T47D (cell line): ENCODE data around the gene TCEANC.

Source experiments
- DNase-seq, 2 experiments: peaks; one replicate each; pipeline versions ENCODE4 v3.0.0 to v3.0.0-alpha.2; 2011 to 2012; ENCODE audit warnings: low read depth in 1 of 2, low spot score in 1 of 2
- JUND ChIP-seq: IDR thresholded peaks from 2 replicates; pipeline ENCODE4 v1.6.1; 2012; ENCODE audit warnings: low read depth
- in situ Hi-C: cut with HindIII; loops from 2 replicates; pipeline ENCODE4 v1.10.0; 2016; ENCODE audit warnings: low sequenced_read_pairs, low pct_unique_long_range_greater_than_20kb

Gene TCEANC

DNA sequence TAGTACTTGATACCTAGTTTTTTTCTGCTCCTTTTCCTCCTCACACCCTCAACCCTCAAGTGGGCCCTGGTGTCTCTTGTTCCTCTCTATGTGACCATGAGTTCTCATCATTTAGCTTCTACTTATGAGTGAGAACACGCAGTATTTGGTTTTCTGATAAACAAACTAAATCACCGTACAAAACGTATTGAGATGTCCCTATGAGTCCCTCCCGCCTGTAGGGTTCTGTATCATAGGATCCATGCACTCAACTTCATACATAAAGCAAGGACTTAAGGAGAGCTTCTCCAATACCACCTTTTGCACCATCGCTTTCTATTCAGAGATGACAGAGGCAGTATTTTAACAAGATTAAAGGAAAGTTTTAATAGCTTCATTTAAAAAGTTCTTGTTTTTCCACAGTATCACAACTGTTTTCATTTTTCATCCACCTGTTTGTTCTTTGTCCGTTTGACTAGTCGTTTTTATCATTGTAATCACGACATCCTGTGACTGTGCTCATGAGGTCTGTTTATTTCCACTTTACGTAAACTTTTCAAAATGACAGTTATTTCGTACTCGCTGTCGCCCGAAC, 35.5 kb downstream of the TCEANC start:
- TF ChIP-seq JUND = no peak
- in situ Hi-C loops = no loop called here
- no peak for DNase-seq

- in situ Hi-C loops = no loop called here
- TF ChIP-seq JUND = no peak
These were observed 36.2 kb downstream of the TCEANC start, which contains the start of gene RAB9A for GRCh38 chrX:13688958-13689740. Gene RAB9A, plus strand, starts transcription at chrX:13689128. Its CDS starts 19,619 bp downstream, at chrX:13708747.

GRCh38 chrX:13689741-13690211, 36.8 kb downstream of the TCEANC start:
- in situ Hi-C loops = no loop called here
- no peak for TF ChIP-seq JUND

More at GRCh38 chrX:13688958-13689740, 36.2 kb downstream of the TCEANC start, which contains the start of gene RAB9A:
- DNase-seq = peak; percentile 72 to 86

DNA sequence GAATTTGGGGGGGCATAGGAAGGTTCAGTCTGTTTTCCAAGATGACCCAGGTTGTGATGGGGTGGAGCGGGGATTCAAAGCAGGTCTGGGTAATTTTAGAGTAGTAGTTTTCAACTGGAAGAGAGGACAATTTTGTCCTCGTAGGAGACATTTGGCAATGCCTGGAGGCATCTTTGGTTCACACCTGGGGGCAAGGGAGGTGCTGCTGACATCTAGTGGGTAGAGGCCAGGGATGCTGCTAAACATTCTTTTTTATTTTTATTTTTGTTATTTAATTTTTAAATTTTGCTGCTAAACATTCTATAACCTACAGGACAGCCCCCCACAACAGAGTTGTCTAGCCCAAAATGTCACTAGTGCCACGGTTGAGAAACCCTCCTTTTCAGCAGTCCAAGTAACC, 37.9 kb downstream of the TCEANC start:
- no peak for DNase-seq
- in situ Hi-C loops = no loop called here

More at GRCh38 chrX:13689741-13690211, 36.8 kb downstream of the TCEANC start:
- no peak for DNase-seq

GRCh38 chrX:13691841-13692371, 39.0 kb downstream of the TCEANC start:
- DNase-seq = no peak
- TF ChIP-seq JUND = no peak
- in situ Hi-C loops = no loop called here

More for the DNA sequence above, 37.9 kb downstream of the TCEANC start:
- TF ChIP-seq JUND = no peak

- in situ Hi-C loops = no loop called here
- TF ChIP-seq JUND = no peak
These were observed 39.9 kb downstream of the TCEANC start for GRCh38 chrX:13692771-13693231.

DNA sequence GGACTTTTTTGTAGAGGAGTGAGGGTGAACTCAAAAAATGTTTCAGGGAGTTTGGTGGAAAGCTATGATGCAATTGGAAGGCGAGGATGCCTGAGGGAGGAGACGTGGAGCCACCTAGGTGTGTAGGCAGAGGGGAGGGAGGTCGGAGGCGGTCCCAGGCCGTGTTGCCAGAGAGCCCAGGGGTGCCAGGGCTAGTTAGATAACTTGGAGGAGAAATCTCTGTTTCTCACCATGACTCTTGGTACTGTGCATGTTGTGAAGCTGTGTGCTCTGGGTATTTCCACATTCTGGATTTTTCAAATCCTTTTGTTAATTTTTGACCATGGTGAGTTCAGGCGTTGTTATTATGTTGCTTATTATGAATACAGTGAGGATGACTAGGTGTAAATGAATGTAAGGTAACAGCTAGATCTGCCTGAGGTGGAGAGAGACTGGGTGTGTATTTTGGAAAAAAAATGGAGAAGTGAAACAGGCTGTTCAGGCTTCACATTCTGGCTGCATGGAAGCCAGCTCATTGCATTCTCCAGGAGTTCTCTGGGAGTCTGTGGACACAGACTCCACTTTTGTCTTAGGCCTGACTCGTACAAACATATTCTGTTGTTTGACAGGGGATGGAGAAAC, 40.5 kb downstream of the TCEANC start:
- peak in 1 of 2 experiments; percentile 43 for DNase-seq
- TF ChIP-seq JUND = no peak
- in situ Hi-C loops = no loop called here

More at GRCh38 chrX:13692771-13693231, 39.9 kb downstream of the TCEANC start:
- DNase-seq = no peak

- no peak for DNase-seq
- peak; percentile 43; the same call in 1 of the 2 replicates for TF ChIP-seq JUND
- in situ Hi-C loops = no loop called here
These were observed 41.4 kb downstream of the TCEANC start for GRCh38 chrX:13694359-13694758.

DNA sequence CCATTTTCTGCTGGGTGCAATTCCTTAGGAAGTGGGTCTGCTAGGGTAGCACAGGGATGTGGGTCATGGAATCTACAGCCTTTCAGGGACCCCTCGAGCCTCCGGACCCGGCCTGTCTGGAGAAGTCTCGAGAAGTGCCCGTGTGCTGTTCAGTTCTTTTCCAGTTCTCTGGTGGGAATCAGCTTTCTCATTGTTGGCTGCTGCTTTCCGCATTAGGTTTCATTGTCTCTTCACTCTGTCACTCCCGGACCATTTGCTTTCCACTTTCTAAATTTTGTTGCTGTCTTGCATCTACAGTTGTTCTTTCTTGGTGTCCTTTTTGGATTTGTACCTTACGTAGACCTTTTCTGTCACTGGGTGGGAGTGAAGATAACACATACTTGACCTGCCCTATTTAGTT, 42.0 kb downstream of the TCEANC start:
- TF ChIP-seq JUND = no peak
- in situ Hi-C loops = no loop called here
- DNase-seq = no peak

DNA sequence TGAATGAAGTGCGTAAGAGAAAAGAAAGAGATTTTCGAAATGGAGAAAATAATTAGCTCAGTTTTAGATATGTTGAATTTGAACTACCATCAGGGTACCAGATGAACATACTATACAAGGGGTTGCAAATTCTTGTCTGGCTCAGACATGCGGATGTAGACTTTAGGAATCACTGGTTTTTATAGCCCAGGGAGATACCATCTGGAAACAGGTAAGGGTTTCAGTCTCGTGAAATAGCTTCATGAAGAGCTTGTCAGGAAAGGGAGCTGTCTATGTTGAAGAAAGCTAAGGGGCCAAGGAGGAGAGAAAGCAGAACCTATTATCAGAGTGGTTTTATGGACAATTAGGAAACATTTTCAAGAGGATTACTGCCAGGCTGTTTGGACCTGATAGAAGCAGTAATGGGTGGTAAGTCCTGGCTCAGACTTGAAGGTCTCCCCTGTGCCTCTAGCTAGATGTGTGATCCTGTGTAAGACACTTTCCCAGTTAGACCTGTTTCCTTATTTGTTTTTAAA, 42.7 kb downstream of the TCEANC start:
- peak in 1 of 2 experiments; percentile 79 for DNase-seq
- no peak for TF ChIP-seq JUND
- in situ Hi-C loops = no loop called here

DNA sequence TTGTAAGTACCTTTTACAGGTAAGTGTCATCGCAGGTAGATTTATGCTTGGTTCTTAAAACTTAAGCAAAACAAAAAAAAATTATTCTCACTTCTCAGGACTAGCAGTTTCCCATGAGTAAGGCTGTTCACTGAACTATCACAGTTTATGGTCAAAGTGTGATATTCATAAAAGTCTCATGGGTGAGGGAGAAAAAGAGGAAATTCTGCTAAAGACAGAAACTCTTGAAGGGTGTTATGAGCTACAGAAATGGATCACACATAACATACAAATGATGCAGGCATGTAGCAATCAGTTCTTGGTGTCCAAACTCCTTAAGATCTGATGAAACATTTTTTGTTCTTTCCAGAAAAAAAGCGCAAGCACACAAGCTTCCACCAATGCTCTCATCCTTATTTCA, 44.5 kb downstream of the TCEANC start:
- TF ChIP-seq JUND = no peak
- in situ Hi-C loops = no loop called here
- DNase-seq = no peak

DNA sequence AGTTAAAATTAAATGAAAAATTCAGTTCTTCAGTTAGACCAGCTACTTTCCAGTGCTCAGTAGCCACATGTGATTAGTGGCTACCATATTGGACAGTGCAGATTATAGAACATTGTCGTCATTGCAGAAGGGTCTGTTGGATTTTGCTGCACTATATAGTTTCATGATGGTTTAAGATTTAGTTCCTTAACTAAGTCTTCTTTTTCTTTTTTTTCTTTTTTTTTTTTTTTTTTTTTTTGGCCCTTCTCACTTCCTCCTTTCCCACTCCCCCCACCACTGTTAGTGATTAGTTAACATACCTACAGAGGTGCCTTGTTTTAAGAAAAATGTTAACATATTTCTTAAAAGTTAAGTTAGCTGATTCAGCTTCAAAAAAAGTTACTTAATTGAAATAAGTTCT, 45.0 kb downstream of the TCEANC start:
- TF ChIP-seq JUND = no peak
- in situ Hi-C loops = no loop called here
- no peak for DNase-seq
